ENCODE data around the gene AHRR.
"Not testable (repeated sequence)": the region's sequence is repeated elsewhere in the genome, so short reads cannot be mapped to it uniquely, and the experiment has no call there.

AHRR gene

GRCh38 chr5:380701-381309 lies 59.3 kb downstream of the AHRR start:
- DNase-seq = no peak

GRCh38 chr5:383066-383465 lies 61.6 kb downstream of the AHRR start:
- DNase-seq = no peak

GRCh38 chr5:383621-384020 lies 62.1 kb downstream of the AHRR start:
- DNase-seq = no peak

GRCh38 chr5:384576-384975 lies 63.1 kb downstream of the AHRR start:
- not testable (repeated sequence) for DNase-seq

- DNase-seq = no peak
Measured at GRCh38 chr5:385321-385720, 63.8 kb downstream of the AHRR start.

- no peak for DNase-seq
Measured at GRCh38 chr5:386432-387341, 65.2 kb downstream of the AHRR start.

GRCh38 chr5:387491-388265 lies 66.2 kb downstream of the AHRR start:
- DNase-seq = no peak

GRCh38 chr5:388266-389196 lies 67.0 kb downstream of the AHRR start:
- DNase-seq = no peak

GRCh38 chr5:389197-389821 lies 67.8 kb downstream of the AHRR start:
- no peak for DNase-seq

GRCh38 chr5:389891-390622 lies 68.5 kb downstream of the AHRR start:
- no peak for DNase-seq

- no peak for DNase-seq
Measured at GRCh38 chr5:390623-391491, 69.3 kb downstream of the AHRR start.

- peak; percentile 49 for DNase-seq
Measured at GRCh38 chr5:392431-392988, 71.0 kb downstream of the AHRR start.

GRCh38 chr5:393846-394275 lies 72.3 kb downstream of the AHRR start:
- DNase-seq = no peak

- DNase-seq = no peak
Measured at GRCh38 chr5:394671-395155, 73.2 kb downstream of the AHRR start.

GRCh38 chr5:395156-395920 lies 73.8 kb downstream of the AHRR start:
- DNase-seq = no peak

GRCh38 chr5:395921-396530 lies 74.5 kb downstream of the AHRR start:
- DNase-seq = no peak

GRCh38 chr5:396531-396961 lies 75.0 kb downstream of the AHRR start:
- DNase-seq = no peak

GRCh38 chr5:398141-398474 lies 76.6 kb downstream of the AHRR start:
- DNase-seq = not testable (repeated sequence)
